HG02884 (cell line): ENCODE results near the gene DHDDS.
A peak's percentile ranks its signal among the peaks of the same experiment; 100 is the strongest.

Experiments
- ATAC-seq: cut with Tn5 transposase; IDR thresholded peaks from one replicate; pipeline ENCODE4 v1.9.1; 2021; ENCODE audit warnings: mild to moderate bottlenecking, moderate library complexity; ENCODE audit not compliant: unreplicated experiment

DHDDS gene

GRCh38 chr1:26417111-26417759, 14.9 kb upstream of the DHDDS start:
- ATAC-seq: no peak

DNA sequence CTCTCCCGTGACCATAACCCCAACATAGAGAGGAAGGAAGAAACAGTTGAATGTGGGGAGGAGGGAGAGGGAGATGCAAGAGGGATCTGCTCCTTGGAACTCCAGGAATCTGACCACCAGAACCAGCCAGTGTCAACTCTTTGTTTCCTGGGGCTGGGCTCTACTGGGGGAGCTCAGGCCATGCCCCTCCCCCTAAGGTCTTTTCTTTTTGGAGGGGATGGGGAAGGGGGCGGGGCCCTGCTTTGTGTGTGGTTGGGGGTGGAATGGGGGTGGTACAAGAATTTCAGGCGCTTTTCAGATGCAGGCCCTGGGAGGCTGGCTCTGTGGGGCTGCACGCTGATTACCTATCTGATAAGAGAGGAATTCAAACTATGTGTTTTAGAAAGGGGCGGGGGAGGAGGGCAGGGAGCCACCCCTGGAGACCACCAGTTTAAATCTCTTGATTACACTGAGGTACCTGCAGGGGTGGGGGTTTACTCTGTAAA, 13.2 kb upstream of the DHDDS start:
- ATAC-seq: no peak

- ATAC-seq: no peak
These were observed 12.6 kb upstream of the DHDDS start for GRCh38 chr1:26419494-26419893.

DNA sequence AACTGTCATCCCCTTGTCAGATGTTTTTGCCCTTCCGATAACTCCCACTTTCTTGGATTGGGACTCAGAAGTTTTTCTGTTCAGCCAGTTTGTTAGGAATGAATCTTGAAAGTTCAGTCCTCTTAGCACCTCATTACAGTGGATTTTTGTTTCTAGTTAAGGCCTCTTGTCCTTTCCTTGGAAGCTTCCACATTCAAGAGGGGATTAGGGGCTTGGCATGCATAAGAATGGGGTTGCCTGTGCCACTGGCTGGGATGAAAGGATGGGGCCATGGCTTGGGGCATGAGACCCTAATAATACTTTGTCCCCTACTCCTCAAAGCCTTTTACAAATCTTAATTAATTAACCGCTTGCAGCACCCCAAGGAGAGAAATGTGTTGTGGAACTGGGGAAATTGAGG, 2.4 kb upstream of the DHDDS start:
- ATAC-seq: no peak

DNA sequence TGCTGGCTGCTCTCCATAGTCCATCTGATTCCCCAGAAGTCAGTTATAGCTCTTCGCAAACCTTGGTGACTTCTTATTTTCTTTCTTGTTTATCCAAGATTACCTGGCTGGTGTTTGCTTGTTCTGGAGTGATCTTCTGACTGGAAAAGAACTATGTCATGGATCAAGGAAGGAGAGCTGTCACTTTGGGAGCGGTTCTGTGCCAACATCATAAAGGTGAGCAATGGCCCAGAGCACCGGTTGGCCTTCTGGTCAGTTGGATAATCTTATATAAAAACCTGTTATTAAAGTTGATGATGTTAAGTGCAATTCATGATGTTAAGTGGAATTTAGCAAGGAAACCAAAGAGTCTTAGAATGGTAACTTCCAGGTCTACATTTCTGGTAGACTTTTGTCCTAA, 672 bp downstream of the DHDDS start:
- no peak for ATAC-seq

DNA sequence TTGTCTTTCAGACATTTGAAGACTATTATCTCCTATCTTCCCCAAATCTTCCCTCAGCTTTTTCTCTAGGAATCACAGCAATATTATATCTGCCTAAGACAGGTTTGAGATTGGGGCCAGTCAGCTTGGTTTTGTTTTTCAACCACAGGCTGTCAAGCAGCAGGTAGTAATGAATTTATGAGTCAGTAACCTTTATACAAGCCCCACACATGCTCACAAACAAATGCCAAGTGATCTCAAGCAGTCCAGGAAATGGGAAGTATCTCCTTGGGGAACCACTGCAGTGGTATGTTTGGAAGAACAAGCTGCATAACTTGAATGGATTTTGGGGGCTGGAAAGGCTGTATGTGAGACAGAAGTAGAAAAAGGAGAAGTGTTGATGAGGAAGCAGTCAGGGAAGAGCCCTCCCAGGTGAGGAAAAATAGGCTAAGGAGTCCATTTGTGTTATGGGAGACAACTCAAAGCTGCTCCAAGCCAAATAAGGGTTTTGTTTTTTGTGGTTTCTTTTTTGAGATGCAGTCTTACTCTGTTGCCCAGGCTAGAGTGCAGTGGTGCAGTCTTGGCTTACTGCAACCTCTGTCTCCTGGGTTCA, 2.1 kb downstream of the DHDDS start:
- ATAC-seq: no peak

DNA sequence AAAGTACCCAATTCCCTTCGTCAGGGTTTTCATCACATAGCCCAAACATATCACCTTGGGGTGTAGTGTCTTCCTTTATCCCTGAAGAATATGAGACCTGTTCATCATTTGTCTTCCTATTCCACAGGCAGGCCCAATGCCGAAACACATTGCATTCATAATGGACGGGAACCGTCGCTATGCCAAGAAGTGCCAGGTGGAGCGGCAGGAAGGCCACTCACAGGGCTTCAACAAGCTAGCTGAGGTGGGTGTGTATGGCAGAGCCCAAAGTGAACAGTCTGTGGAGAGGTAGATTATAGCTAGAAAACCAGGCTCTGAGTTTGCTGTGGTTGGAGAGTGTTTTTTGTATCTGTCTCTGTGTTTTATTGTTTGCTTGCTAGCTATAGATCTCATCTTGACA, 5.9 kb downstream of the DHDDS start:
- ATAC-seq: no peak

- no peak for ATAC-seq
These were observed 8.1 kb downstream of the DHDDS start for GRCh38 chr1:26440259-26440658.

DNA sequence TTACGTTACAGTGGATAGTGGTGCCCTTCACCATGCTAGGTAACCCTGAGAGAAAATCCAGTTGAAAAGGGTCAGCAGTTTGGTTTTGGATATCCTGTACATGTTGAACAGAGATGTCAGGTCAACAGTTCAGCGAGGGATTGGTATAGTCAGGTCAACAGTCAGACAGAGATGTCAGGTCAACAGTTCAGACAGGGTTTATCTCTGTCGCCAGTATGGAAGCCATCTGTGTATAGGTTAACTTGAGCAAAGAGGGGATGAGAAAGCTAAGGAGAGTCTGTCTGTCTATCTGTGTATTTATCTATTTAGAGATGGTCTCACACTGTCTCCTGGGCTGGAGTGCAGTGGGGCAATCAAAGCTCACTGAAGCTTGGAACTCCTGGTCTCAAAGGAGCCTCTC, 17.7 kb downstream of the DHDDS start:
- no peak for ATAC-seq

- no peak for ATAC-seq
These were observed 18.8 kb downstream of the DHDDS start for GRCh38 chr1:26450908-26451307.

DNA sequence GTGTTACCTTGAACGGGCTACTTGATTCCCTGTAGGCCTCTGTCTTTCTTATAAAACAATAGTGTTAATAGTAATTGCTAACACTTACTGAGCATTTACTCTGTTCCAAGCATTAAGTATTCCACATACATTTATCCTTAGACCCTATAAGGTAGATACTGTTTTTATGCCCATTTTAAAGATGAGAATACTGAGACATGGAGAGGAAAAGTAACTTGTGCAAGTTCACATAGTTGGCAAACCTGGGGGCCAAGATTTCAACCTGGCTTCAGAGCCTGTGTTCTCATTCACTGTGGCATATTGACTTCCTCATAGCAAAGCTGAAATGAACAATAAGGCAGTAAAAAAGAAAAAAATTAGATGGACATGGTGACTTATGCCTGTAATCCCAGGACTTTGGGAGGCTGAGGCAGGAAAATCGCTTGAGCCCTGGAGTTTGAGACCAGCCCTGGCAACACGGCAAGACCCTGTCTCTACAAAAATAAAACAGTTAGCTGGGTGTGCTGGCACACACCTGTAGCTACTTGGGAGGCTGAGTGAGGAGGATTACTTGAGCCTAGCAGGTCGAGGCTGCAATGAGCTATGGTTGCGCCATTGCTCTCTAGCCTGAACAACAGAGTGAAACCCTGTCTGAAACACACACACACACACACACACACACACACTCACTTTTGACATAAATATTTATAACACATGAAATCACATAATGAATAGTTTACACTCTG, 20.5 kb downstream of the DHDDS start:
- no peak for ATAC-seq

GRCh38 chr1:26459148-26459547, 27.0 kb downstream of the DHDDS start:
- no peak for ATAC-seq

DNA sequence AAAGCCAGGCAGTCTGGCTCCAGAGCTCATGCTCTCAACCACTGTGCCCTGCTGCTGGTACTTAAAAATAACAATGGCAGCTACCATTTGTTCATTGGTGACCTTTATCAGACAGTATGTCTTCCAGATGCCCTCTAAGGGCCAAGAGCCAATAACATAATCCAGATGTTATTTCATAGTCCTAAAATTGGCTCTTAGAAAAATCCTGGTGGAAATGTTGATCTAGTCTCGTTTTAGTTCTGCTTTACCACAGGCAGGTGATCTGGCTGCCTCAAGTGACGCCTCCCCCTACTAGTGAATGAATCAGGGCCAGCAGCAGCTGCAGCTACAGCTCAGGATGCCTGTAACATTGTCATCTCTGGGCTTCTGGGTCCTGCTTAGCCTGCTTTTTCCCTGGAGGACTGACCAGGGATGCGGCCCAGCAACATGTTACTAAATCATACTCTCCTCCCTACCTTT, 27.5 kb downstream of the DHDDS start:
- no peak for ATAC-seq

DNA sequence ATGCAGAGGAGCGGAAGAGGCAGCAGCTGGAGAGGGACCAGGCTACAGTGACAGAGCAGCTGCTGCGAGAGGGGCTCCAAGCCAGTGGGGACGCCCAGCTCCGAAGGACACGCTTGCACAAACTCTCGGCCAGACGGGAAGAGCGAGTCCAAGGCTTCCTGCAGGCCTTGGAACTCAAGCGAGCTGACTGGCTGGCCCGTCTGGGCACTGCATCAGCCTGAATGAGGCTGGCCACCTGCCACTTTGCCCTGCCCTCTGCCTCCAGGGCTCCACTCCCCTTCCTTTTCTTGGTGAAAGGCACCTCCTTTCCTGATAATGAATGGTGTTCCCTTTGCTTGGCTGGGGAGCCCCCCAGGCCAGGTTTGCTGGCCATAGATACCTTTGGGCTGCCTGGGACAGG, 36.8 kb downstream of the DHDDS start:
- ATAC-seq: no peak

- ATAC-seq: no peak
These were observed 37.4 kb downstream of the DHDDS start for GRCh38 chr1:26469558-26469957.

- ATAC-seq: no peak
These were observed 38.9 kb downstream of the DHDDS start for GRCh38 chr1:26470878-26471497.

- ATAC-seq: peak; percentile 16
These were observed 39.6 kb downstream of the DHDDS start for GRCh38 chr1:26471498-26472319.

DNA sequence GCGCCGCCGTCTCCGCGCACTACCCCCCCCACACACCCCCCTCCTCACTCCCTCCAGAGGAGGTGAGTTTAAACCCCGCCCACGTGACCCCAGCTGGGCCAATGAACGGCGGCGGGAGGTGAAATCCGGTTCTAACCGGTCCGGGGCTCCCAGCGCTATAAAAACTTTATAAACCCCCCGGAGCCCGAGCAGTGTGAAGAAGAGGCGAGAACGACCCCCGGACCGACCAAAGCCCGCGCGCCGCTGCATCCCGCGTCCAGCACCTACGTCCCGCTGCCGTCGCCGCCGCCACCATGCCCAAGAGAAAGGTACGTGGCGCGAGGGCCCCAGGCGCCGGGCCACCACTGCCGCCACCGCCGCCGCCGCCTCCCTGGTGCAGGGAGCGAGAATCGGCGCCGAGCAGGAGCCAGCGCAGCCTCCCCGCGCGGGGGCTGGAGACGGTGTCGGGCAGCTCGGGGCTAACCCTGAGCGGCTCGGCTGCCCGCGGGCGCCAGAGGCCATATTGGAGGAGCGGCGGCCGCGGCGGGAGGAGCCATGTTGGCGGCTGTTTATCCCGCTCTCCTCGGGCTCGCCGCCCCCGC, 40.3 kb downstream of the DHDDS start, which contains the start of gene HMGN2:
HMGN2 (plus strand) TSS at position 121 of the 581 bp plus-strand sequence; CDS start at position 294, 173 bp downstream.
- ATAC-seq: peak; percentile 51

DNA sequence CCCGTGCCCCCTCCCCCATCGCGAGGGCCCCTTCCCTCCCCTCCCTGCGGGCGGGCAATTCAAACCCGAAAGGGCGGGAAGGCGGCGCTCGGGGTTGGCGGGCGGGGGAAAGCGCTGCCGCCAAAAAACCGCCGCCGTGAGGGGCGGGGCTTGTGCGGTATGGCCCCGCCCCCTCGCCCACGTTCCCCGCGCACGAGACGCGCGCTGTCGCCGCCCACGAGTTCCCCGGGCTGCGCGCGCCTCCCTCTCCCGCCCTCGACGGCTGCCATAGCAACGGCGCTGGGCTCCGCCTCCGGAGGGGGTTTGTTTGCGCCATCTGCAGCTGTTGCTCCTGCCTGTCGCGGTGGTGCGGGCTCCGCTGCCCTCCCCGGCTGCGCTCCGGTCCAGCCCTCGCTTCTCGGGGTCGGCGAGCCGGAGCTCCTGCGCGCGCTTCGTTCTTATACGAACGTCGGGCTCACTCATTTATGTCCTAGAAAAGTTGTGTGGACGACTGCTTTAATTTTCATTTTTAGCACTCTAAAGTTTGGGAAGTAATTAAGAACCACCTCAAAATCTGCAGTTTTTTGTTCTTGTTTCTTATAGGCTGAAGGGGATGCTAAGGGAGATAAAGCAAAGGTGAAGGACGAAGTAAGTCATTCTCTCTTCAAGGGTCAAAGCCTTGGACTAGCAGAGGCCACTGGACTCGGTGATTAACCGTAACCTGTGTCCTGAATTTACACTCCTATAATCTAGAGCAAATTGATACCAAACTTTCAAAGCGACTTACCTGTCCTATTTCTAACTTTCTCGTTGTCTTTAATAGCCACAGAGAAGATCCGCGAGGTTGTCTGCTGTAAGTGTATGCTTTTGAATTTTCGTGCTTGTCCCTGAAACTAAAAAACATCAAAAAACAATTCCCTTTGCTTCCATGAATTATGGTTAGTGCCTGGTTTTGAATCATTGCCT, 41.1 kb downstream of the DHDDS start:
- peak; percentile 56 for ATAC-seq
